Liver (tissue), 9 donors: ENCODE results near the gene ENTHD1. TPM values are rescaled to one million over a fixed set of nuclear protein-coding genes. Genes with fewer than 3 reads are reported as not detected.

Experiments used
- DNase-seq: peaks from one replicate; pipeline ENCODE4 v3.0.0-alpha.2; 2017; ENCODE audit warnings: low spot score
- H3K27ac ChIP-seq, 2 donors: one replicate each; pipeline ENCODE4 v1.7.0; 2013; ENCODE audit warnings: inconsistent platforms in 2 of 2, low read length in 2 of 2, control low read depth in 1 of 2, low read depth in 1 of 2, mild to moderate bottlenecking in 1 of 2
- H3K27me3 ChIP-seq, 4 donors: one replicate each; pipeline versions ENCODE4 v1.6.1 to v1.7.0; 2013; ENCODE audit warnings: low read length in 3 of 4, inconsistent platforms in 1 of 4, mild to moderate bottlenecking in 1 of 4, moderate library complexity in 1 of 4; ENCODE audit not compliant: control insufficient read depth in 4 of 4, insufficient read depth in 4 of 4
- H3K36me3 ChIP-seq, 4 donors: one replicate each; pipeline versions ENCODE4 v1.6.1 to v1.7.0; 2013; ENCODE audit warnings: low read length in 3 of 4, mild to moderate bottlenecking in 3 of 4, low read depth in 1 of 4, moderate library complexity in 1 of 4; ENCODE audit not compliant: control insufficient read depth in 4 of 4, insufficient read depth in 3 of 4
- H3K4me1 ChIP-seq, 4 donors: one replicate each; pipeline versions ENCODE4 v1.6.1 to v1.7.0; 2013; ENCODE audit warnings: low read length in 3 of 4, mild to moderate bottlenecking in 3 of 4, moderate library complexity in 1 of 4; ENCODE audit not compliant: control insufficient read depth in 4 of 4, insufficient read depth in 4 of 4
- H3K4me3 ChIP-seq, 3 donors: one replicate each; pipeline versions ENCODE4 v1.6.1 to v1.7.0; 2013; ENCODE audit warnings: low read length in 3 of 3, control low read depth in 1 of 3, low read depth in 1 of 3, mild to moderate bottlenecking in 1 of 3
- H3K9ac ChIP-seq, 2 donors: one replicate each; pipeline ENCODE4 v1.7.0; 2013; ENCODE audit warnings: low read length in 2 of 2, mild to moderate bottlenecking in 2 of 2, moderate library complexity in 2 of 2, control low read depth in 1 of 2, low read depth in 1 of 2
- H3K9me3 ChIP-seq, 4 donors: one replicate each; pipeline versions ENCODE4 v1.6.1 to v1.7.0; 2013; ENCODE audit warnings: low read length in 3 of 4; ENCODE audit not compliant: control insufficient read depth in 4 of 4
- CTCF ChIP-seq: fragments of 150-350 bp; IDR thresholded peaks from 2 replicates; pipeline ENCODE4 v1.5.1; 2017; ENCODE audit warnings: improper control_type of control experiment, low read depth, low read length; ENCODE audit not compliant: missing input control
- EGR1 ChIP-seq, 2 donors: IDR thresholded peaks; 2 replicates each; pipeline ENCODE4 v1.6.1; 2016 to 2018; ENCODE audit warnings: antibody characterized with exemption in 2 of 2, low read depth in 2 of 2
- FOXA1 ChIP-seq: IDR thresholded peaks from 2 replicates; pipeline ENCODE4 v1.6.1; 2016; ENCODE audit warnings: antibody characterized with exemption
- FOXA2 ChIP-seq: IDR thresholded peaks from 2 replicates; pipeline ENCODE4 v1.6.1; 2016; ENCODE audit warnings: antibody characterized with exemption
- GABPA ChIP-seq, 2 donors: IDR thresholded peaks in 1 of 2; conservative IDR thresholded peaks in 1 of 2; 2 replicates each; pipeline ENCODE4 v1.6.1; 2016; ENCODE audit warnings: antibody characterized with exemption in 2 of 2, mild to moderate bottlenecking in 1 of 2, moderate library complexity in 1 of 2
- HNF4A ChIP-seq, 2 donors: conservative IDR thresholded peaks; 2 replicates each; pipeline ENCODE4 v1.6.1; 2016; ENCODE audit warnings: antibody characterized with exemption in 2 of 2, mild to moderate bottlenecking in 2 of 2
- HNF4G ChIP-seq: IDR thresholded peaks from 2 replicates; pipeline ENCODE4 v1.6.1; 2016; ENCODE audit warnings: antibody characterized with exemption
- JUND ChIP-seq, 2 donors: IDR thresholded peaks; 2 replicates each; pipeline ENCODE4 v1.6.1; 2016; ENCODE audit warnings: antibody characterized with exemption in 2 of 2
- MAX ChIP-seq: IDR thresholded peaks from 2 replicates; pipeline ENCODE4 v1.6.1; 2016; ENCODE audit warnings: antibody characterized with exemption
- NR2F2 ChIP-seq: IDR thresholded peaks from 2 replicates; pipeline ENCODE4 v1.6.1; 2016; ENCODE audit warnings: antibody characterized with exemption
- RAD21 ChIP-seq, 2 donors: IDR thresholded peaks; 2 replicates each; pipeline ENCODE4 v1.6.1; 2016; ENCODE audit warnings: antibody characterized with exemption in 2 of 2, mild to moderate bottlenecking in 2 of 2
- RXRA ChIP-seq, 2 donors: IDR thresholded peaks; 2 replicates each; pipeline ENCODE4 v1.6.1; 2017 to 2018; ENCODE audit warnings: antibody characterized with exemption in 2 of 2, mild to moderate bottlenecking in 1 of 2
- SP1 ChIP-seq: IDR thresholded peaks from 2 replicates; pipeline ENCODE4 v1.6.1; 2018; ENCODE audit warnings: antibody characterized with exemption, mild to moderate bottlenecking
- TAF1 ChIP-seq: conservative IDR thresholded peaks from 2 replicates; pipeline ENCODE4 v1.6.1; 2016; ENCODE audit warnings: antibody characterized with exemption, mild to moderate bottlenecking
- YY1 ChIP-seq: IDR thresholded peaks from 2 replicates; pipeline ENCODE4 v1.6.1; 2016; ENCODE audit warnings: antibody characterized with exemption, mild to moderate bottlenecking
- WGBS: extraction: QIAGEN DNeasy Blood & Tissue Kit; methylation state at CpG from one replicate; pipeline ENCODE4 v1.1.7; 2013; 5-methylcytosine and 5-hydroxymethylcytosine counted together
- polyA plus RNA-seq, 2 donors: library from polyadenylated mRNA; stranded (reverse) in 1 of 2; unstranded in 1 of 2; fragments of 200-250 nt in 1 of 2; fragments of >200 nt in 1 of 2; fragmentation: Nextera tagmentation in 1 of 2; extraction: Ambion mirVana in 1 of 2; gene quantifications; one replicate each; pipeline versions ENCODE4 v1.2.1 to v1.2.3, GENCODE V29; 2013 to 2015
- total RNA-seq, 2 donors: library from RNA; depleted of rRNA; stranded (reverse); fragments of >200 nt; gene quantifications; one replicate each; pipeline ENCODE4 v1.2.3, GENCODE V29; 2014
- TF ChIP-seq, protein P1 (sequence below): IDR thresholded peaks from 2 replicates; pipeline ENCODE4 v1.6.1; 2016; ENCODE audit warnings: antibody characterized with exemption
- TF ChIP-seq, protein P2 (sequence below): IDR thresholded peaks from 2 replicates; pipeline ENCODE4 v1.6.1; 2016; ENCODE audit warnings: antibody characterized with exemption
- TF ChIP-seq, protein P3 (sequence below): IDR thresholded peaks from 2 replicates; pipeline ENCODE4 v1.6.1; 2016; ENCODE audit warnings: antibody characterized with exemption, mild to moderate bottlenecking
- donor health status: healthy.
- donor health status: healthy.
- donor health status: healthy.
- donor health status: healthy.
- donor health status: healthy.

ENTHD1 gene
- total and polyA plus RNA-seq, 4 donors = not detected

DNA sequence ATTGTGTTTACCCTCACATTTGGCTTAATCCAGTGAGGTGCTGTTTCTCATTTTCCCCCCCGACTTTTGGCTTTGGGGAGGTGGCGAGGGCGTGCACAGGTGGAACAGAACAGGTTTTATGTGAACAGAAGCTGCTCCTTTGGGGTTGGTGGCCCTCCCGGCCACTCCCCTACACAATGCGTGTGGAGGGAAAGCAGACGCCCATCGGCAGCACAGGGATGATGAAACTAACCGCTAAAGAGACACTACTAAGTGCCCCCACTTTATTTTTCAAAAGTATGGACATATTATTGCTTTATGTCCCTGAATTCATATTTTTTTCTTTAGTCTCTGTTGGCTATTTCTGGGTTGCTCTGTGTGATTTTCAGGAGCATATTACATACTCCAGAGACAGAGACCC is 160.9 kb downstream of the ENTHD1 start:
- no peak for DNase-seq
- H3K27me3 ChIP-seq = peaks cover 0 to 13% (median 0%) of the 10 kb centered on the region in 4 donors
- no peaks in the 10 kb centered on the region for H3K9me3 ChIP-seq
- H3K9ac ChIP-seq = no peak overlapping the region
- WGBS = 71% methylated on average over 8 of the region's 8 CpGs
- no peaks in the 10 kb centered on the region for H3K36me3 ChIP-seq
- H3K4me1 ChIP-seq = no peaks in the 10 kb centered on the region
- no peak overlapping the region for H3K4me3 ChIP-seq
- H3K27ac ChIP-seq = no peak overlapping the region
- no peak for TF ChIP-seq HNF4A (conservative IDR thresholded peaks at IDR 0.05)
- TF ChIP-seq, protein P1, sequence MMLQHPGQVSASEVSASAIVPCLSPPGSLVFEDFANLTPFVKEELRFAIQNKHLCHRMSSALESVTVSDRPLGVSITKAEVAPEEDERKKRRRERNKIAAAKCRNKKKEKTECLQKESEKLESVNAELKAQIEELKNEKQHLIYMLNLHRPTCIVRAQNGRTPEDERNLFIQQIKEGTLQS = no peak
- no peak for TF ChIP-seq GABPA (IDR thresholded peaks at IDR 0.05 in 1 of 2, conservative IDR thresholded peaks at IDR 0.05 in 1 of 2)
- TF ChIP-seq, protein P2, sequence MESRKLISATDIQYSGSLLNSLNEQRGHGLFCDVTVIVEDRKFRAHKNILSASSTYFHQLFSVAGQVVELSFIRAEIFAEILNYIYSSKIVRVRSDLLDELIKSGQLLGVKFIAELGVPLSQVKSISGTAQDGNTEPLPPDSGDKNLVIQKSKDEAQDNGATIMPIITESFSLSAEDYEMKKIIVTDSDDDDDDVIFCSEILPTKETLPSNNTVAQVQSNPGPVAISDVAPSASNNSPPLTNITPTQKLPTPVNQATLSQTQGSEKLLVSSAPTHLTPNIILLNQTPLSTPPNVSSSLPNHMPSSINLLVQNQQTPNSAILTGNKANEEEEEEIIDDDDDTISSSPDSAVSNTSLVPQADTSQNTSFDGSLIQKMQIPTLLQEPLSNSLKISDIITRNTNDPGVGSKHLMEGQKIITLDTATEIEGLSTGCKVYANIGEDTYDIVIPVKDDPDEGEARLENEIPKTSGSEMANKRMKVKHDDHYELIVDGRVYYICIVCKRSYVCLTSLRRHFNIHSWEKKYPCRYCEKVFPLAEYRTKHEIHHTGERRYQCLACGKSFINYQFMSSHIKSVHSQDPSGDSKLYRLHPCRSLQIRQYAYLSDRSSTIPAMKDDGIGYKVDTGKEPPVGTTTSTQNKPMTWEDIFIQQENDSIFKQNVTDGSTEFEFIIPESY = no peak
- TF ChIP-seq MAX = no peak
- no peak for TF ChIP-seq YY1
- TF ChIP-seq, protein P3, sequence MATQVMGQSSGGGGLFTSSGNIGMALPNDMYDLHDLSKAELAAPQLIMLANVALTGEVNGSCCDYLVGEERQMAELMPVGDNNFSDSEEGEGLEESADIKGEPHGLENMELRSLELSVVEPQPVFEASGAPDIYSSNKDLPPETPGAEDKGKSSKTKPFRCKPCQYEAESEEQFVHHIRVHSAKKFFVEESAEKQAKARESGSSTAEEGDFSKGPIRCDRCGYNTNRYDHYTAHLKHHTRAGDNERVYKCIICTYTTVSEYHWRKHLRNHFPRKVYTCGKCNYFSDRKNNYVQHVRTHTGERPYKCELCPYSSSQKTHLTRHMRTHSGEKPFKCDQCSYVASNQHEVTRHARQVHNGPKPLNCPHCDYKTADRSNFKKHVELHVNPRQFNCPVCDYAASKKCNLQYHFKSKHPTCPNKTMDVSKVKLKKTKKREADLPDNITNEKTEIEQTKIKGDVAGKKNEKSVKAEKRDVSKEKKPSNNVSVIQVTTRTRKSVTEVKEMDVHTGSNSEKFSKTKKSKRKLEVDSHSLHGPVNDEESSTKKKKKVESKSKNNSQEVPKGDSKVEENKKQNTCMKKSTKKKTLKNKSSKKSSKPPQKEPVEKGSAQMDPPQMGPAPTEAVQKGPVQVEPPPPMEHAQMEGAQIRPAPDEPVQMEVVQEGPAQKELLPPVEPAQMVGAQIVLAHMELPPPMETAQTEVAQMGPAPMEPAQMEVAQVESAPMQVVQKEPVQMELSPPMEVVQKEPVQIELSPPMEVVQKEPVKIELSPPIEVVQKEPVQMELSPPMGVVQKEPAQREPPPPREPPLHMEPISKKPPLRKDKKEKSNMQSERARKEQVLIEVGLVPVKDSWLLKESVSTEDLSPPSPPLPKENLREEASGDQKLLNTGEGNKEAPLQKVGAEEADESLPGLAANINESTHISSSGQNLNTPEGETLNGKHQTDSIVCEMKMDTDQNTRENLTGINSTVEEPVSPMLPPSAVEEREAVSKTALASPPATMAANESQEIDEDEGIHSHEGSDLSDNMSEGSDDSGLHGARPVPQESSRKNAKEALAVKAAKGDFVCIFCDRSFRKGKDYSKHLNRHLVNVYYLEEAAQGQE = no peak
- no peak for TF ChIP-seq TAF1
- no peak for TF ChIP-seq RXRA (IDR thresholded peaks at IDR 0.05)
- no peak for TF ChIP-seq FOXA2
- TF ChIP-seq FOXA1 = no peak
- no peak for TF ChIP-seq JUND (IDR thresholded peaks at IDR 0.05)
- no peak for TF ChIP-seq EGR1 (IDR thresholded peaks at IDR 0.05; ENCODE audit: low read depth in 2 of 2)
- TF ChIP-seq RAD21 (IDR thresholded peaks at IDR 0.05) = no peak
- TF ChIP-seq SP1 = no peak
- TF ChIP-seq NR2F2 = no peak
- TF ChIP-seq HNF4G = no peak
- TF ChIP-seq CTCF = no peak
